Astrocyte of the cerebellum (primary cell): ENCODE results near the gene GRAP.

Source experiments
- DNase-seq: peaks from one replicate; pipeline ENCODE4 v3.0.0-alpha.2; 2011; ENCODE audit warnings: low read depth
- H3K4me3 ChIP-seq: 2 replicates; pipeline ENCODE4 v1.5.1; 2011; ENCODE audit warnings: mild to moderate bottlenecking, low read depth, low read length, moderate library complexity
- in situ Hi-C: cut with HindIII; loops from 2 replicates; pipeline ENCODE4 v1.10.0; 2017; ENCODE audit warnings: low sequenced_read_pairs
- TF ChIP-seq, protein P1 (sequence below): IDR thresholded peaks from 2 replicates; pipeline ENCODE4 v1.5.1; 2012; ENCODE audit warnings: low read length, low read depth, moderate library complexity, mild to moderate bottlenecking; ENCODE audit errors: missing control alignments

GRAP gene

DNA sequence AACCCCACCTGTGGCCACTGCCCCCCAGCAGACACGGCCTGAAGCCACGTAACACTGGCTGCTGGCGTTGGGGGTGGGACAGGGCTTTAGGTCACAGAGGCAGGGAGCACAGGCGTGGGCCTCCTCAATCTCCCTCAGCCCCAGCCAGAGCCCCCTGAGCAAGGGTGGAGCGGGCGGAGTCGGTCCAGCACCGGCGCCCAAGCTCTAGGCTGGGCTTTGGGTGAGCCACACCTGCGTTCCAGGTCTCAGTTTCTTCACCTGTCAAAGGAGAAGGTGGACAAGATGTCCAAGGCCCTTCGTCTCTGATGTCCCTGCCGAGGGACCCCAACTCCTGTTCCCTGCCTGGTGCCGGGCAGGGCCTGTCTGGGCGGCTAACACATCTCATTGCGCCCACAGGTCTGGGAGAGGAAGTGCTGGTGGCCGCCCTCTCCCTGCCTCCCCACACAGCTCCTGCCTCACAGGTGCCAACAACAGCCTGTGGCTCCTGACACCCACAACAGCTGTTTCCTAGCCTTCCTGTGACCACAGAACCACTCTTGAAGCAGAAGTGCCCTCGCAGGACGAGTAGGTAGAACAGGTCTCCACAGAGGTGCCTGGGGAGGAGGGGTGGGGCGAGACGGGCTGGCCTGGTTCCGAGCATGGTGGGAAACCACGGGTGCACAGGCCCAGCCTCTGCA, 54.2 kb downstream of the GRAP start:
- in situ Hi-C loops, result no loop called here
- TF ChIP-seq, protein P1, sequence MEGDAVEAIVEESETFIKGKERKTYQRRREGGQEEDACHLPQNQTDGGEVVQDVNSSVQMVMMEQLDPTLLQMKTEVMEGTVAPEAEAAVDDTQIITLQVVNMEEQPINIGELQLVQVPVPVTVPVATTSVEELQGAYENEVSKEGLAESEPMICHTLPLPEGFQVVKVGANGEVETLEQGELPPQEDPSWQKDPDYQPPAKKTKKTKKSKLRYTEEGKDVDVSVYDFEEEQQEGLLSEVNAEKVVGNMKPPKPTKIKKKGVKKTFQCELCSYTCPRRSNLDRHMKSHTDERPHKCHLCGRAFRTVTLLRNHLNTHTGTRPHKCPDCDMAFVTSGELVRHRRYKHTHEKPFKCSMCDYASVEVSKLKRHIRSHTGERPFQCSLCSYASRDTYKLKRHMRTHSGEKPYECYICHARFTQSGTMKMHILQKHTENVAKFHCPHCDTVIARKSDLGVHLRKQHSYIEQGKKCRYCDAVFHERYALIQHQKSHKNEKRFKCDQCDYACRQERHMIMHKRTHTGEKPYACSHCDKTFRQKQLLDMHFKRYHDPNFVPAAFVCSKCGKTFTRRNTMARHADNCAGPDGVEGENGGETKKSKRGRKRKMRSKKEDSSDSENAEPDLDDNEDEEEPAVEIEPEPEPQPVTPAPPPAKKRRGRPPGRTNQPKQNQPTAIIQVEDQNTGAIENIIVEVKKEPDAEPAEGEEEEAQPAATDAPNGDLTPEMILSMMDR, result no peak
- no peak for DNase-seq
- H3K4me3 ChIP-seq, result no peak overlapping the region

DNA sequence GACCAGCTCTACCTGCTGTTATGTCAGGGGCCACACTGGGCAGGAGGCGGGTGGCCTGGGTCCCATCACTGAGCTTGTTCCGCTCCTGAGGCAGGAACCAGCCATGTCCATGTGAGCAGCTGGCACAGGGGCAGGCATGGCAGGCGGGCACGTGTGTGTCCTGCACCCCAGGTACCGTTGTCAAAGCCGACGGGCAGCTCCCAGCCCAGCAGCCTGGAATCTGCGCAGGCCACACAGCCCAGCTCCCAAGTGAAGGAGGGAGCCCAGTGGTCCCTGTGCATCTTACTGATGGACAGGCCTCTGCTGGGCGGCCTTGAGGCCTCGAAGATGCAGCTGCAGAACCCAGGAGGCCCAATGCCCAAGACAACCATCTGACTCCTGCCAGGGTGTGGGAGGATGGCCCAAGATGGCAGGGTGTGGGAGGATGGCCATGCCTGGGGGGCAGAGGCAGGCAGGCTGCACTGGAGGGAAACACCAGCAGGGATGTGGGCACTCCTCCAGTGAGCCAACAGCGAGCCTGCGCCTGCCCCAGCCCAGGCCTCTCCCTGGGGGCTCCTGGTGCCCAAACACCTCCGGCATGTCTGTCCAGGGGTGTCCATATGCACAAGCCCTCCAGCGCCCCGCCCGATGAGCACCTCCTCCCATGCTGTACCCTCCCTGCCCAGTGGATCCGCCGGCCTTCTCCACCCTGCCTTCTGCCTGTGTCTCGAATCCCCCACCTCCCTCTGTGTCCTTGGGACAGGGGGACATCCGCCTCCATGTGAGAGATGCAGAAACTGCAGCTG, 55.0 kb downstream of the GRAP start:
- DNase-seq, result no peak
- TF ChIP-seq, protein P1, result no peak
- in situ Hi-C loops, result no loop called here
- H3K4me3 ChIP-seq, result no peak overlapping the region

DNA sequence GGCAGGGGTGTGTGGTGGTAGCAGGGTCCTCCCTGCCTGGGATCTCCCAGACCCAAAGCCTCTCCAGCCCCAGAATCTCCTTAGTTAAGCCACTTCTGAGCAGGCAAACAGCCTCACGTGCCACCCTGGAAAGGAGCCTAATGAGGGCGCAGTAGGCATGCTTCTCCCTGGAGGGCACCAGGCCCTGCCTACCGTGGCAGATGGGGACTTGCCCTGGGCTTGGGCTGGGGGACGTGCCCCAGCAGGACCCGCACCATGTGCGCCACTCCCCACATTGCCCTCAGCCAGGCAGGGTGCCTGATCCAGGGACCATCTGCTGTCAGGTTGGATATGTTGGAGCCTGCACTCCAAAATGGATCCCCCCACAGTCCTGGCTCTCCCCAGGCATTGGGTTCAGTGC, 56.4 kb downstream of the GRAP start:
- TF ChIP-seq, protein P1, result no peak
- no peak overlapping the region for H3K4me3 ChIP-seq
- DNase-seq, result no peak
- in situ Hi-C loops, result no loop called here

DNA sequence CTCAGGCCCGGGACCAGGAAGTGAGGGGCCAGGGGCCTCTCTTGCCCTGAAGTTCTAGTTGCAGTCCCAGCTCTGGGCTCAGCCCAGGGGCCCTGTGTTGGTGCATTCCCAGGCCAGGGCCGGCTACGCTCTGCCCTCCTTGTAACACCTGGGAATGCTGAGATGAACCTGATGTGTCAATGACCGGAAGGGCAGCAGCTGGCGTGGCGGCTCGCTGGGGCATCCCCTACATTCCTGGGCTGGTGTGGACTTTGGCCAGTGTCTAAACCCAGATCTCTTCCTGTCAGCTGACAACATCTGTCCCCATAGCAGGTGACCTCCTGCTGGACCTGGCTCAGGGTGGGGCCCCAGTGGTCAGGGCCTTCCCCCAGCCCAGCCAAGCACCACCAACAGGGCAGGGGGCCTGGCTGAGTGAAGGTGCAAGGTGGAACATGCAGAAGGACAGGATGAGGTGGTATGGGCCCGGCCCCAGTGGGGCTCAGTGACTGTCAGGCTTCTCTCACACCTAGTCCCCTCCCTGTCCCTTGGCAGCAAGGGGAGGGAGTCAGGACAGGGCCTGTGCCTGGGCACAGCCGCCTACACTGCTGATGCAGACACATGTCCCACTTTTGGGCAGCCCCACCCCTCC, 58.1 kb downstream of the GRAP start:
- DNase-seq, result no peak
- TF ChIP-seq, protein P1, result no peak
- in situ Hi-C loops, result no loop called here
- no peak overlapping the region for H3K4me3 ChIP-seq

DNA sequence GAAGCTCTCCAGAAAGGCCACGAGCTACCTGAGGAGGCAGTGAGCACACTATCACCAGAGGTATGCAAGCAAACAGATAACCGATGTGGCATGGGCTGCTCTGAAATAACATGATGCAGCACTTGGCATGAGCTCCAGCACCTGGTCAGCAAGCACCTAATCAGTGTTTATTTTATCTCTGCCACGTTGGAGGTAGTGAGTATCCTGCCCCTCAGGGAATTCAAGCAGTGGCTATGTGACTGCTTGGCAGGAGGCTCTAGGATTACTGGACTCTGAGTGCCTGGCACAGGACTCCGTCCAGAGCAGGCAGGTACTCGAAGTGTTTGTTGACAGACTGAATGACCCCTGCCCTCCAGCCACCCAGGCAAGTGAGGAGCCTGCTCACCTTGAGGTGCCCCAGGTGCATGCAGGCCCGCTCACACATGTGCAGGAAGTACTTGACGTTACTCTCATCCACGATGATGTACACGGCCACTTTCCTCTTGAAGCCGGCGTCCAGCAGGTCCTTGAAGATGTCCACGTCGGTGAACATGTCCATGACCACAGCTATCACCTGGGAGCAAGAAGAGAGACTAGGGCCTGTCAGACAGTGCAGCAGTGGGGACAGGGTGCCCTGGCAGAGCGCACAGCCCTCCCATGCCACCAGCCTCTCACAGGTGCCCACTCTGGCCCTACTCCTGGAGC, 58.8 kb downstream of the GRAP start:
- DNase-seq, result no peak
- in situ Hi-C loops, result no loop called here
- TF ChIP-seq, protein P1, result no peak
- no peak overlapping the region for H3K4me3 ChIP-seq

DNA sequence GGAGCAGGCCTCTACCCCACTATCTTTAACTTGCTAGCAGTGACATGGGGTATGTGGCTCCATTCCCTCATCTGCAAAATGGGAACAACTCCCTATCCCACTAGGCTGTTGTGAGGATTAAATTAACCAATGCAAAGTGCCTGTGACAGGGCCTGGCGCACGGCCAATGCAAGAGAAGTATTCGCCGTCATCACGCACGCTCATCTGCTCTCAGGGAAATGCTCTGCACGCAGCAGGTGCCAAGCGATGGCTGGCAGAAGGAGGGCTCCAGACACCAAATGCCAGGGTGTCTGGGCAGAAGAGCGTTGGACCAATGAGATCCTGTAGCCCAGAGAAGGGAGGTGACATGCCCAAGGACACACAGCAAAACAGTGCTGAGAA, 59.5 kb downstream of the GRAP start:
- DNase-seq, result no peak
- TF ChIP-seq, protein P1, result no peak
- in situ Hi-C loops, result no loop called here
- H3K4me3 ChIP-seq, result no peak overlapping the region
